GM18526 (cell line): Measurements from ENCODE around the gene NUP62.

Source experiments
- POLR2A ChIP-seq: IDR thresholded peaks from 3 replicates; pipeline ENCODE4 v1.6.1; 2011; ENCODE audit not compliant: insufficient read length; ENCODE audit errors: extremely low read depth

NUP62 gene

DNA sequence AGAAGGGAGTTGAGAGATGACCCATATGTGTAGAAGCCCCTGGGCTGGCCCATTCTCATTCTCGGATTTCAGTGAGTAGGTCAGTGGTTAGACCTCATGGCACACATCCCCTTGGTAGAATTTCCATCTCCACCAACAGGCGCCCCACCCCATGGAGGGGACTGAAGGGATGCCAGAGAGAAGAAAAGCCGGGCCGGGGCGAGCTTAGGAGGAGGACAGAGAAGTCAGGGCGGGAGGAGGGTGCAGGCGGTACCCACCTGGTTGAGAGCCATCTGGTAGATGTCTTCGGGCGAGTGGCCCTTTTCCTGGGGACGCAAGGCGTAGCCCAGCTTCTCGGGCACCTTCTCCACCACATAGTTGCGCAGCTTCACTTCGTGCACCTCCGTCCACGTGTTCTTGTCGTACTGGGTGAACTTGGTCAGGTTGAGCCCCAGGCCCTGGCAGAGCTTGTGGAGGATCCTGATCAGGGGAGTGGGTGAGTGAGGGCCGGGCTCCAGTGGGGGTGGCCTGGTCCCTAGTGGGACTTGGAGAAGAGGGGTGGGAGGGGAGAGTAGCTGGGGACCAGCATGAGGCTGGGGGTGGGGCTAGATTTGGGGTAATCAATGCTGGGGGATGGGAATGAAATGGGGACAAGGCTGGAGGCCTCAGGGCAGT lies 35.2 kb downstream of the NUP62 start:
- peak; percentile 25 for TF ChIP-seq POLR2A

GRCh38 chr19:49892716-49893115 lies 36.6 kb downstream of the NUP62 start:
- no peak for TF ChIP-seq POLR2A

- no peak for TF ChIP-seq POLR2A
These were observed 37.9 kb downstream of the NUP62 start for GRCh38 chr19:49891393-49891792.

GRCh38 chr19:49890349-49891311 lies 38.7 kb downstream of the NUP62 start:
- TF ChIP-seq POLR2A: peak; percentile 13

DNA sequence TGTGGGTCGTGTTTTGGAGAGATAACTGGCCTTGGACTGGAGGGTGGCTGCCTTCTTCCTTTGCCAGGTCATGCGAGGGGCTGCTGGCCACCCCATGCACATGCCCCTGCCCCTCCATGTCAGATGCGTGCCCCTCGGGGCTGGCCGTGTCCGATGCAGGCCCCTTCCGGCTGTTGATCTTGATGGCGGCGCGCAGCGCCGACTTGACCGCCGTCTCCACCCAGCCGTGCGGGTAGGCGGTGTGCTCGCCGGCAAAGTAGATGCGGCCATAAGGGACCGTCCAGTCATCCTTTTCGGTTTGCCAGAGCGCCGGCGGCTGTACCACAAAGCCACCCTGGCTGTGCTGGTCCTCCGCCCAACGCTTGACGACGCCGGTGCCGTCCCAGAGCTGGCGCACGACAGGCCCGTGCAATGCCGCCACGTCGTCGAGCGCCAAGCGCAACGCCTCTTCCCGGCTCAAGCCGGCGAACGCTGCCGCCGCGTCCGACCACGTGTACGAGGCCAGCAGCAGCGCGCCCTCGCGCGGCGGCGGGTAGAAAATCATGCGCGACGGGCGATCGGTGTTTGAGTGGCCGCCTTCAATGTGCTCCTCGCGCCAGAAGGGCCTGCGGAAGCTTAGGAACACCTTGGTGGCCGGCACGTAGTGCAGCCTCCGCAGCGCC lies 39.5 kb downstream of the NUP62 start:
- TF ChIP-seq POLR2A: no peak

- no peak for TF ChIP-seq POLR2A
These were observed 40.1 kb downstream of the NUP62 start for GRCh38 chr19:49889038-49889686.

DNA sequence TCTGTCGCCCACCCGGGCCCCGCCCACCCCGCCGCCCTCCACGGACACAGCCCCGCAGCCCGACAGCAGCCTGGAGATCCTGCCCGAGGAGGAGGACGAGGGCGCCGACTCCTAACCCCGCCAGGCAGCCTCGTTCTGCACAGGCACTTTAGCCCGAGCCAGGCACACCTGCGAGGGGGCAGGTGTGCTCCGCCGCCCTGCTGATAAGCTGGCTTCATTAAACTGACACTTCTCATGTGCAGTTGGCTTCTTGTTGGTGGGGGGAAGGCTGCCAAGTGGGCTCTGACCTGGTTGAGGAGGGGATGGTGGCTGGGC lies 40.8 kb downstream of the NUP62 start:
- no peak for TF ChIP-seq POLR2A

DNA sequence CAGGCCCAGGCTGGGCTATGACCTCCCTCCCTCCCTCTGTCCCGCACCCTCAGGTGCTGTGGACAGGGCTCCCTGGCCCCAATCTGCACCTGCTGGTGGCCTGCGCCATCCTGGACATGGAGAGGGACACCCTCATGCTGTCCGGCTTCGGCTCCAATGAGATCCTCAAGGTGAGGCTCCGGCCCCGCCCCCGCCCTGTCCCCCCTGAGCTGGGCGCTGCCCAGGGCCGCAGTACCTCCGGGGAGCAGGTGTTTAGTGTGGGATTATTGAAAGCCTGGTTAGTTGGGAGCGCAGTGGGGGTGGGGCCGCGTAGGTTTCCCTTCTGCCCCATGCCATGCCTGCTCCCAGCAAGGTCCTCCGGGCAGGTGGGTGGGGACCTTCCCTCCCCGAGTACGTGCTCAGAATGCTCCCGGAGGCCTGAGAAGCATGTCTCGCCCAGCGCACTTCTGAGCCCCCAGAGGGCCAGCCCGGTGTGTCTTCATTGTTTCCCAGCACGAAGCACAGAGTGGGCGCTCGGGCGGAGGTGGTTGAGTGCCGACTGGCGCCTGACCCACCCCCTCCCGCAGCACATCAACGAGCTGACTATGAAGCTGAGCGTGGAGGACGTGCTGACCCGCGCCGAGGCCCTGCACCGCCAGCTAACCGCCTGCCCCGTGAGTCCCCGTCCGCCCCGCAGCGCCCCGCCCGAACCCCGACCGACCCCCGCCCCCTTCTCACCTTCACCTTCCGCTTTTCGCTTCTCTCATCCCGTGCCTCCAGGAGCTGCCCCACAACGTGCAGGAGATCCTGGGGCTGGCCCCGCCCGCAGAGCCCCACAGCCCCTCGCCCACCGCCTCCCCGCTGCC lies 41.4 kb downstream of the NUP62 start:
- no peak for TF ChIP-seq POLR2A

DNA sequence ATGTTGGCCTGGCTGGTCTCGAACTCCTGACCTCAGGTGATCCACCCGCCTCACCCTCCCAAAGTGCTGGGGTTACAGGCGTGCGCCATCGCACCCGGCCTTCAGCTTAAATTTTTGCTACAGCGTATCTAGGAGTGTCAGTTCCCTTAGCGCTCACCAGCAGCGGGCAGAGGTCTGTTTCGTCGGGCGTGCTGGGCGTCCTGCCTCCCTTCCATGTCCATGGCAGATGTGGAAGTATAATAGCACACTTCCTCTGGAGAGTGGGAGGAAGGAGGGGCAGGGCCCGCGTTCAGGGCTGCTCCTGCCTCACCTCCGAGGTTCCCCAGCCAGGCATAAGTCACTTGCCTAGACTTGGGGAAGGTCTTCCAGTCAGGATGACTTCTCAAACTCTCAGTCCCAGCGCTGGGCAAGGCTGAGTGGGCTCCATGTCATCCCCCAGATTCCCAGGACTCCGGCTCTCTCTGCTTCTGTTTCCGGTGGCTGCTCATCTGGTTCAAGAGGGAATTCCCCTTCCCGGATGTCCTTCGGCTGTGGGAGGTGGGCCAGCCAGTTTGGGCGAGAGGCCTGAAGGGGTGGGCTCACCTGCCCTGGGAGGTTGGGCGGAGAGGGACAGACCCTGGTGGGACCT lies 42.2 kb downstream of the NUP62 start:
- TF ChIP-seq POLR2A: peak; percentile 11

DNA sequence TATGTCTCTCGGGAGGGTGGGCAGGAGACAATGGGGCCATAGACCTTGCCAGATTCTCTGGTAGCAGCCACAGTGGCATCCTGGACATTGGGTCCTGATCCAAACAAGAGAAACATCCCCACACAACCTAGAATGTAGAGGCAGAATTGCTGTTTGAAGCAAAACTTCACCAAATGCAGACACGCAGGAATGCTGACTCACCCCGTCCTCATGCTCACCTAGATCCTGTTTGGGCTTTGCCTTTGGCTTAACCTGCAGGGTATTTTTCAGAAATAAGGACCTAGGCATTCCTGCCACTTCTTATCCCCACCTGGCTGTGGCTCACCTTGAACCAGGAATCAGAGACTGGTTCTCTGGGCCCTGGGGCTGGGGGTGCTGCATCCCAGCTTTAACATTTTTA lies 44.5 kb downstream of the NUP62 start:
- no peak for TF ChIP-seq POLR2A

GRCh38 chr19:49884109-49884508 lies 45.2 kb downstream of the NUP62 start:
- no peak for TF ChIP-seq POLR2A

- TF ChIP-seq POLR2A: no peak
These were observed 46.2 kb downstream of the NUP62 start for GRCh38 chr19:49883094-49883493.

DNA sequence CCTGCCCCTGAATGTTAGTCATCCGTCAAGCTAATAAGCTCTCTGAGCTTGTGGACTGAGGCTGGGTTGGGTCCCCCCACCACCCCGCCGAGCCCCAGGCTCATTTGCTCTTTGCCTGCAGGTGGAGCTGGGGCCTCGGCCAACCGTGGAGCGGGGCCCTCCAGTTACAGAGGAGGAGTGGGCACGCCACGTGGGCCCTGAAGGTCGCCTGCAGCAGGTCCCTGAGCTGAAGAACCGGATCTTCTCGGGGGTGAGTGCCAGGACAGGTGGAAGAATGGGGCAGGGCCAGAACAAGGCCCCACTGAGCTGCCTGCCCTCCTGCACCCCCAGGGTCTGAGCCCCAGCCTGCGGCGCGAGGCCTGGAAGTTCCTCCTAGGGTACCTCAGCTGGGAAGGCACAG lies 46.7 kb downstream of the NUP62 start:
- TF ChIP-seq POLR2A: no peak
